Endothelial cell of umbilical vein (primary cell): ENCODE results near the gene ETV6. TPM values are rescaled to one million over a fixed set of nuclear protein-coding genes. Genes with fewer than 3 reads are reported as not detected.

Experiments
- BruUV-seq: library from RNA; stranded (reverse); fragments of 400-500 nt; replicated peaks from 2 replicates; lab custom pipeline; 2021; lab: Mats Ljungman, UMichigan
- CTCF ChIA-PET: fragments of 300-600, 350-600 bp; sonication (Branson Sonifier 250); formaldehyde crosslinking; loops from one replicate; lab custom pipeline; 2021; ENCODE audit warnings: antibody characterized with exemption, inconsistent platforms; lab: Charles Lee
- POLR2A ChIA-PET: fragments of 300-600, 350-600 bp; sonication (Branson Sonifier 250); formaldehyde crosslinking; loops from one replicate; lab custom pipeline; 2021; ENCODE audit warnings: antibody characterized with exemption, inconsistent platforms; lab: Charles Lee
- DNase-seq: peaks from one replicate; pipeline ENCODE4 v3.0.0-alpha.2; 2011; ENCODE audit warnings: low read depth, low spot score
- FAIRE-seq: peaks from 2 replicates; lab custom pipeline; 2011; peaks lifted over from hg19 to GRCh38; lab: Jason Lieb, UNC
- H2AFZ ChIP-seq: 2 replicates; pipeline ENCODE4 v1.6.0; 2012; ENCODE audit warnings: low read depth, low read length, control low read depth, inconsistent platforms
- H3K27ac ChIP-seq: 2 replicates; pipeline ENCODE4 v1.5.1; 2011; ENCODE audit warnings: low read depth, mild to moderate bottlenecking, control low read depth, low read length, moderate library complexity; ENCODE audit not compliant: insufficient read depth
- H3K27me3 ChIP-seq, 2 experiments: 2 replicates each; pipeline versions ENCODE4 v1.6.0 to v1.6.1; 2011; ENCODE audit warnings: low read length in 2 of 2, mixed read lengths in 1 of 2; ENCODE audit not compliant: control insufficient read depth in 2 of 2, insufficient read depth in 2 of 2
- H3K36me3 ChIP-seq, 2 experiments: 2 replicates in 1 of 2; 3 replicates in 1 of 2; pipeline ENCODE4 v1.5.1; 2011; ENCODE audit warnings: low read length in 2 of 2, mild to moderate bottlenecking in 1 of 2, moderate library complexity in 1 of 2; ENCODE audit not compliant: control insufficient read depth in 2 of 2, insufficient read depth in 2 of 2; ENCODE audit errors: extremely low read depth in 1 of 2
- H3K4me1 ChIP-seq: 3 replicates; pipeline ENCODE4 v1.5.1; 2011; ENCODE audit warnings: mild to moderate bottlenecking, low read length; ENCODE audit not compliant: control insufficient read depth, insufficient read depth; ENCODE audit errors: extremely low read depth
- H3K4me2 ChIP-seq: 2 replicates; pipeline ENCODE4 v1.6.1; 2011; ENCODE audit warnings: low read length, control low read depth, mixed read lengths; ENCODE audit not compliant: insufficient read depth
- H3K4me3 ChIP-seq, 3 experiments: fragments of 200-600 bp in 1 of 3; sonication (generic), shearing (Covaris generic) in 1 of 3; replicated peaks in 1 of 3; 2 replicates each; pipeline ENCODE4 v1.5.1; 2011 to 2016; ENCODE audit warnings: control low read depth in 3 of 3, low read length in 3 of 3, mild to moderate bottlenecking in 2 of 3, inconsistent platforms in 1 of 3, low read depth in 1 of 3, moderate library complexity in 1 of 3; ENCODE audit not compliant: insufficient read depth in 1 of 3
- H3K79me2 ChIP-seq: 2 replicates; pipeline ENCODE4 v1.6.0; 2012; ENCODE audit warnings: low read length, inconsistent platforms; ENCODE audit not compliant: control insufficient read depth, insufficient read depth
- H3K9ac ChIP-seq: replicated peaks from 2 replicates; pipeline ENCODE3; 2011; ENCODE audit warnings: low read length, control low read depth; ENCODE audit not compliant: insufficient read depth; ENCODE audit errors: extremely low read depth
- H3K9me1 ChIP-seq: replicated peaks from 3 replicates; pipeline ENCODE4 v1.6.0; 2011; ENCODE audit warnings: mild to moderate bottlenecking, low read length; ENCODE audit not compliant: control insufficient read depth, insufficient read depth; ENCODE audit errors: extremely low read depth
- H3K9me3 ChIP-seq: replicated peaks from 2 replicates; pipeline ENCODE4 v1.5.1; 2012; ENCODE audit warnings: low read length, inconsistent platforms; ENCODE audit not compliant: control insufficient read depth, insufficient read depth
- H4K20me1 ChIP-seq: replicated peaks from 2 replicates; pipeline ENCODE3; 2011; ENCODE audit warnings: mild to moderate bottlenecking, low read length; ENCODE audit not compliant: control insufficient read depth, insufficient read depth; ENCODE audit errors: extremely low read depth
- CTCF ChIP-seq, 2 donors: IDR thresholded peaks; 1 replicate in 1 of 2; 2 replicates in 1 of 2; pipeline ENCODE4 v1.5.1; 2011; ENCODE audit warnings: low read length in 2 of 2, mild to moderate bottlenecking in 2 of 2, moderate library complexity in 2 of 2, control low read depth in 1 of 2, inconsistent platforms in 1 of 2, low read depth in 1 of 2; ENCODE audit not compliant: insufficient read depth in 1 of 2; ENCODE audit errors: extremely low read depth in 1 of 2
- EZH2 ChIP-seq: IDR thresholded peaks from 2 replicates; pipeline ENCODE4 v1.6.1; 2012; ENCODE audit warnings: borderline replicate concordance, low read depth, mild to moderate bottlenecking, moderate library complexity, low read length, inconsistent platforms; ENCODE audit not compliant: severe bottlenecking
- FOS ChIP-seq: IDR thresholded peaks from 2 replicates; pipeline ENCODE4 v1.6.1; 2011; ENCODE audit warnings: mild to moderate bottlenecking, low read length, moderate library complexity, borderline replicate concordance; ENCODE audit not compliant: insufficient read depth
- GATA2 ChIP-seq: IDR thresholded peaks from 2 replicates; pipeline ENCODE4 v1.7.0; 2011; ENCODE audit warnings: low read depth, mild to moderate bottlenecking, moderate library complexity, mixed read lengths, low read length; ENCODE audit not compliant: insufficient read length, insufficient read depth
- JUN ChIP-seq: IDR thresholded peaks from 2 replicates; pipeline ENCODE4 v1.6.1; 2011; ENCODE audit warnings: borderline replicate concordance, low read depth; ENCODE audit not compliant: insufficient read length, insufficient read depth
- MYC ChIP-seq: IDR thresholded peaks from one replicate; pipeline ENCODE4 v1.6.1; 2011; ENCODE audit warnings: mild to moderate bottlenecking, low read depth, low read length
- POLR2A ChIP-seq: IDR thresholded peaks from 2 replicates; pipeline ENCODE4 v1.6.1; 2012; ENCODE audit warnings: low read depth, mild to moderate bottlenecking, control low read depth, low read length
- POLR2AphosphoS5 ChIP-seq: IDR thresholded peaks from 2 replicates; pipeline ENCODE4 v1.6.1; 2012; ENCODE audit warnings: low read depth, mild to moderate bottlenecking, control low read depth, low read length, moderate library complexity; ENCODE audit not compliant: insufficient read depth
- dilution Hi-C: fragments of 300-500 bp; cut with MboI; formaldehyde crosslinking; loops from one replicate; pipeline ENCODE4 v1.15.0; 2019; ENCODE audit warnings: low sequenced_read_pairs; ENCODE audit not compliant: extremely low pct_ligation_motif_present
- intact Hi-C: fragments of 100-400 bp; cut with micrococcal nuclease; formaldehyde crosslinking; loops from one replicate; pipeline ENCODE4 v1.10.0; 2022
- polyA plus RNA-seq, 4 experiments: library from polyadenylated mRNA; depleted of rRNA in 3 of 4; stranded (reverse) in 3 of 4; unstranded in 1 of 4; fragments of >200 nt; gene quantifications; 2 replicates each; pipeline versions ENCODE4 v1.2.1 to v1.2.3, GENCODE V29; 2011 to 2012; ENCODE audit warnings: missing spikeins in 1 of 4
- total RNA-seq: library from RNA; stranded (reverse); gene quantifications from 2 replicates; pipeline ENCODE4 v1.2.3, GENCODE V29; 2021
- TF ChIP-seq, protein P1 (sequence below): IDR thresholded peaks from 2 replicates; pipeline ENCODE4 v1.6.1; 2011; ENCODE audit not compliant: insufficient read depth, insufficient read length

Gene ETV6
- total and polyA plus RNA-seq, 2 donors (not counting 3 experiments of a cell fraction or from before 2014, with no cell fraction given) = 15.9 to 57.1 TPM

GRCh38 chr12:11667171-11667570 is 17.7 kb downstream of the ETV6 start:
- peaks cover 0 to 2% of the 10 kb centered on the region in 2 experiments for H3K36me3 ChIP-seq
- no peaks in the 10 kb centered on the region for H3K4me1 ChIP-seq
- no peak overlapping the region for H3K9ac ChIP-seq
- dilution Hi-C loops = no loop called here
- DNase-seq = no peak
- no peak overlapping the region for H3K27ac ChIP-seq
- ChIA-PET POLR2A (no interaction called here), CTCF (interaction anchor here (1.3 kb wide), 1 partner anchor 18 kb away, joined by 3 read pairs; no protein-coding TSS in a partner anchor)
- no peak for TF ChIP-seq CTCF (IDR thresholded peaks at IDR 0.05; ENCODE audit: extremely low read depth in 1 of 2, insufficient read depth in 1 of 2, low read depth in 1 of 2, low read length in 2 of 2)
- TF ChIP-seq, protein P1, sequence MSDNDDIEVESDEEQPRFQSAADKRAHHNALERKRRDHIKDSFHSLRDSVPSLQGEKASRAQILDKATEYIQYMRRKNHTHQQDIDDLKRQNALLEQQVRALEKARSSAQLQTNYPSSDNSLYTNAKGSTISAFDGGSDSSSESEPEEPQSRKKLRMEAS = no peak
- TF ChIP-seq JUN = no peak
- no peak for TF ChIP-seq POLR2A
- no peak for TF ChIP-seq EZH2
- no peak for TF ChIP-seq POLR2AphosphoS5
- TF ChIP-seq FOS = no peak
- no peak for TF ChIP-seq GATA2
- no peak for TF ChIP-seq MYC
- peaks cover 95% of the 10 kb centered on the region for H3K79me2 ChIP-seq
- peaks cover 5% of the 10 kb centered on the region for H4K20me1 ChIP-seq
- H3K4me3 ChIP-seq = no peak overlapping the region
- H3K9me3 ChIP-seq = no peaks in the 10 kb centered on the region
- H3K27me3 ChIP-seq = no peaks in the 10 kb centered on the region
- intact Hi-C loops = no loop called here
- no TSS peak for BruUV-seq
- H3K9me1 ChIP-seq = no peaks in the 10 kb centered on the region
- H3K4me2 ChIP-seq = no peak overlapping the region
- no peak for FAIRE-seq
- no peak overlapping the region for H2AFZ ChIP-seq
